Activated CD4-positive, alpha-beta T cell treated with anti-CD3 and anti-CD28 coated beads, Interleukin-2, Interleukin-6, amounts not matched to agents 100 ng/mL and 50 ng/mL, durations not matched to agents 16 hours and 8 hours (primary cell): ENCODE measurements around the gene ASIC4.
A peak's percentile ranks its signal among the peaks of the same experiment; 100 is the strongest.

ENCODE experiments used
- DNase-seq: peaks from one replicate; pipeline ENCODE4 v3.0.0-alpha.2; 2020

Gene ASIC4

GRCh38 chr2:219482674-219483405, 31.4 kb upstream of the ASIC4 start:
- DNase-seq, result no peak

- no peak for DNase-seq
Measured at GRCh38 chr2:219483451-219484342, 30.6 kb upstream of the ASIC4 start.

GRCh38 chr2:219484343-219485200, 29.7 kb upstream of the ASIC4 start:
- no peak for DNase-seq

GRCh38 chr2:219485201-219485580, 29.1 kb upstream of the ASIC4 start:
- no peak for DNase-seq

- no peak for DNase-seq
Measured at GRCh38 chr2:219486380-219486959, 27.8 kb upstream of the ASIC4 start.

GRCh38 chr2:219488149-219488843, 26.0 kb upstream of the ASIC4 start:
- no peak for DNase-seq

GRCh38 chr2:219488844-219489194, 25.5 kb upstream of the ASIC4 start:
- DNase-seq, result no peak

GRCh38 chr2:219489315-219489714, 25.0 kb upstream of the ASIC4 start:
- no peak for DNase-seq

GRCh38 chr2:219490186-219490585, 24.1 kb upstream of the ASIC4 start:
- no peak for DNase-seq

- DNase-seq, result no peak
Measured at GRCh38 chr2:219490600-219491130, 23.6 kb upstream of the ASIC4 start.

GRCh38 chr2:219491278-219491963, 22.9 kb upstream of the ASIC4 start:
- no peak for DNase-seq

- no peak for DNase-seq
Measured at GRCh38 chr2:219492575-219492974, 21.7 kb upstream of the ASIC4 start.

GRCh38 chr2:219493086-219493485, 21.2 kb upstream of the ASIC4 start:
- DNase-seq, result no peak

GRCh38 chr2:219494952-219495530, 19.2 kb upstream of the ASIC4 start:
- DNase-seq, result no peak

GRCh38 chr2:219495531-219496122, 18.7 kb upstream of the ASIC4 start:
- peak; percentile 76 for DNase-seq

GRCh38 chr2:219496247-219496824, 17.9 kb upstream of the ASIC4 start:
- DNase-seq, result no peak

- DNase-seq, result no peak
Measured at GRCh38 chr2:219496825-219497494, 17.3 kb upstream of the ASIC4 start.

- DNase-seq, result peak; percentile 37
Measured at GRCh38 chr2:219497495-219498279, 16.6 kb upstream of the ASIC4 start.
